Stimulated activated CD8-positive, alpha-beta memory T cell treated with anti-CD3 and anti-CD28 coated beads, Interleukin-4, amount 100 ng/mL, for 48 hours (primary cell): ENCODE measurements around the gene MPZL3.
A peak's percentile ranks its signal among the peaks of the same experiment; 100 is the strongest.

ENCODE experiments used
- DNase-seq: peaks from one replicate; pipeline ENCODE4 v3.0.0-alpha.2; 2020

The MPZL3 gene

GRCh38 chr11:118263695-118264568 is 11.8 kb upstream of the MPZL3 start, which contains the start of gene MPZL2:
MPZL2 (minus strand) TSS chr11:118264297; CDS start chr11:118264153, 144 bp downstream.
- DNase-seq = peak; percentile 54

GRCh38 chr11:118263112-118263511 is 10.9 kb upstream of the MPZL3 start:
- DNase-seq = no peak

DNA sequence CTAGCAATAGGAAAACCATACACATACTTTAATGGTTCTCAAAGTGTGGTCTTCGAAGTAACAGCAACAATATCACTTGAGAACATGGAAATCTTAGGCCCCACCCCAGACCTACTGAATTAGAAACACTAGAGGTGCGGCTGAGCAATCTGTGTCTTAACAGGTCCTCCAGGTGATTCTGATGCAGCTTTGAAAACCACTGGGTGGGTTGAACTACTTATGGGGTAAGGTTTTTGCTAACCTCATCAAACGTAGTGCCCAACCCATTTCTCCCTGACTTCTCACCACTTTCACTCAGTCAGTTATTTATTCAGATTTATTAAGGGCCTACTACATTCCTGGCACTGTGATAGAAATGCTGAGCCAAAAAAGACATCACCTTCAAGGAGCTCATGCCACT is 8.2 kb upstream of the MPZL3 start:
- DNase-seq = no peak

DNA sequence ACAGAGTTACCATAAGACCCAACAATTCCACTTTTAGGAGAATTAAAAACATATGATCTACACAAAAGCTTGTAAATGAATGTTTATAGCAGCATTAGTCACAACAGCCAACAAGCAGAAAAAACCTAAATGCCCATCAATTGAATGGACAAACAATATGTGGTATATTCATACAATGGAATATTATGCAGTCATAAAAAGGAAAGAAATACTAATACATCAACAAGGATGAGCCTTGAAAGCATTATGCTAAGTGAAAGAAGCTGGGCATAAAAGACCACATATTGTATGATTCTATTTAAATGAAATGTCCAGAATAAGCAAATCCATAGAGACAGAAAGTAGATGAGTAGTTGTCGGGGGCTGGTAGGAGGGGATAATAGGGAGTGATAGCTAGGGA is 7.0 kb upstream of the MPZL3 start:
- DNase-seq = no peak

DNA sequence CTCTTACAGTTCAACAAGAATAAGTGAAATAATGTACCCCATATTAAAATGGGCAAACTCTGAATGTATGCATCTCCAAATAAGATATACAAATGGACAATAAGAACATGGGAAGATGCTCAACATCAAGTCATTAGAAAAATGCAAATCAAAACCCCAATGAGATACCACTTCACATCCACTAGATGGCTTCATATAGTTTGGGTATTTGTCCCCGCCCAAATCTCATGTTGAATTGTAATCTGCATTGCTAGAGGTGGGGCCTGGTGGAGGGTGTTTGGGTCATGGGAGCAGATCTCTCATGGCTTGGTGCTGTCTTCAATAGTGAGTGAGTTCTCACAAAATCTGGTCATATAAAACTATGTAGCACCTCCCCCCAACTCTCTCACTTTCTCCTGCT is 6.2 kb upstream of the MPZL3 start:
- DNase-seq = no peak

- no peak for DNase-seq
These were observed 523 bp upstream of the MPZL3 start for GRCh38 chr11:118252688-118253087.

DNA sequence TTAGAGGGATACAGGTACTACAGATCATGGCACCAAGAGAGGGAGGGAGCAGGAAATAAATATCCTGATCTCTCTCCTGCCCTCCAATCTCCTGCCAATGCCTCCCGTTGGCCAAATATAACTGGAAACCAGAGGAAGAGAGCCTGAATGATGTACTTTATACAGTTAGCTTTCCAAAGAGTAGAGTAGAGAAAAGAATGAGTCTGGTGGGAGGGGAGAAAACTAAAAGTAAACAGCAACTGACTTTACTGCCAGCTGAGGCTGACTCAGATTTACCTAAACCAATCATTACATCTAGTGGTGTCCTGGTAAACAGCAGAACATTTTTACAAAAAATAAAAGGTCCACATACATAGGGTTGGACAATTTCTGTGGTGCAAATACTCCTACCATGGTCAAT is 5.1 kb downstream of the MPZL3 start:
- DNase-seq = no peak

GRCh38 chr11:118245936-118246562 is 6.1 kb downstream of the MPZL3 start:
- DNase-seq = no peak

DNA sequence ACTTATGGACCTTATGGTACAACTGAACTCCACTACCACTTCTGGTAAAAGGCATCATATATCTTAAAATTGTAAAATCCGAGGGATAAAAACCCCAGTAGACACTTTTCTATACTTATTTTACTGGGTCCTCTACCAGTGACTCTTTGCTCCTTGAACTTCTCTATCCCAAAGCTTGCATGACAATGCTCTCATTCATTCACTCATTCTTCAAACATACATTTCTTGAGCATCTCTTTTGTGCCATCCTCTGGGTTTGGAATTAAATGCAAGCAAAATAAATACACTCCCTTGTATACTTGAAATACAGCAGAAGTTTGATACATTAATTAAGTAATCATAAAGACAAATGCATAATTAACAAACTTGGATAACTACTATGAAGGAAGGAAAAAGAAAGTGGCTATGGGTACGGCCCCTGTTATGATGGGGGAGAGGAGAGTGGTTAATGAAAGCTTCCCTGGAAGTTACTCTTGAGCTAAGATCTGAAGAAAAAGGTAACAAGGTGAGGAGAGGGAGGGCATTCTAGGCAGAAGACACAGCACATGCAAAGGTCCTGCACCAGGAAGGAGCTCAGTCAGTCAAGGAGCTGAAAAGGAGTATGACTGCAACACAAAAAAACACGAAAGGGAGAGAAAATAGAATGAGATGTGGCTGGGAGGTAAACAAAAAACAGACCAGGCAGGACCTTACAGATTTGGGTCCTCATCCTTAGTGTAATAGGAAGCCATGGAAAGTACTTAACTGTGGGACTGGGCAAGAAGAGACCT is 8.0 kb downstream of the MPZL3 start:
- no peak for DNase-seq

DNA sequence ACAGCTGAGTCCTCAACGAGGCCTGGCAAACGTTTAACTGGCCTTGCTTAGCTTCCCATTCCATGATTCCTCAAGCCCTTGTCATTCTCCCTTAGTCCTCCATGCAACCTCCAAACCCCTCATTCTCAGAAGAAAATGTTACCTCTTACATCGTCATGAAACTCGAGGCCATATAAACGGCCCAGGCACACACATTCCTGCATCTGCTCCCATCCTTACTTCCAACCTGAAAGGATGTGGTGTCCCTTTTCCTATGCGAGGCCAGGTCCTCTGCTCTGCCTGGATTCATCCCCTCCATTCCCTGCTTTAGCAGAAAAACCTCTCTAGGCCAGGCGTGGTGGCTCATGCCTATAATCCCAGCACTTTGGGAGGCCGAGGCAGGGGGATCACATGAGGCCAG is 9.0 kb downstream of the MPZL3 start:
- DNase-seq = no peak

DNA sequence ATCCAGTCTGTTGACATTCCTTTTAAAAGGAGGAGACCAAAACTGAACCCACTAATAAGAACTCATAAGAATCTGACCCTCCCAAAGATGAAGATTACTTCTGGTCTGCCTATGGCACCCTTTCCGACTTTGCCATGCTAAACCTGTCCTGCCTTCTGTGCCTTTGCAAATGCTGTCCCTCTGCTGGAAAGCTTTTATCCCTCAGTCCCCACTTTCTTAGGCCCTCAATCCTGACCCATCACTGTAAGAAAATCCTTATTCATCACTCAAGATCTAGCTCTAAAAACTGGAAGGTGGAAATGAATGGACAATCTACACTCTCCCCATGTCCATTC is 10.4 kb downstream of the MPZL3 start:
- DNase-seq = no peak

DNA sequence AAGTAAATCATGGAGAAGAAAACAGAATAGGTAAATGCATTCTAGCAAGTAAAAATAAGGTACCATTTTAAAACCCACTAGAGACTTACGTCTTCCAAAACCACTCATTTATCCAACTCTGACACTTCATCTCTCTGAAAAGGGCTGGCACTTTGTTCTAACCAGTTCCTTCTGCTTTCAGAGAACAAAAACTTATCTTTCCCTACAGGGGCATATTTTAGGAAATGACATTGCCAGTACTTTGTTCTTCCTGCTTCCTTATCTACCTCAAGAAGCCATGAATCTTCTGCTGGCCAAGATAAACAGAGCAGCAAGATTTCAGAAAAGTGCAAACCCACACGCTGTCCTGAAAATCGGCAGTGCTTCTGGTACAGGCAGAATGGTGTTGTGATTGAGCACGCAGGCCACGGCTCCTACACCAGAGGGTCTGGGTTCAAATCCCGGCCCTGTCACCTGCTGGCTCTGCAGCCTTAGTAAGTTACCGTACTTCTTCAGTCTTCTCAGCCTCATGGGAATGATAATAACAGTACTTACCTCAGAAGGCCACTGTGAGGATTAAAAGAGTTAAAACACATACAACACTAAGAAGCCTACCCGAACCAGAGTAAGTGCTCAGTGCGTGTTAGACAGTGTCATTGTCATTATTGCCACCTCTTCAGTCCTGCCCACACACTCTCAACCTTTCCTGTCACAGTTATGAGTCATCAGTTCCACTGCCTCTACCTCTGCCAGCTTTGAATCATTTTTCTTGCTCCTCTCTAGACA is 11.0 kb downstream of the MPZL3 start:
- DNase-seq = peak; percentile 75

- DNase-seq = no peak
These were observed 12.5 kb downstream of the MPZL3 start for GRCh38 chr11:118239509-118240205.

DNA sequence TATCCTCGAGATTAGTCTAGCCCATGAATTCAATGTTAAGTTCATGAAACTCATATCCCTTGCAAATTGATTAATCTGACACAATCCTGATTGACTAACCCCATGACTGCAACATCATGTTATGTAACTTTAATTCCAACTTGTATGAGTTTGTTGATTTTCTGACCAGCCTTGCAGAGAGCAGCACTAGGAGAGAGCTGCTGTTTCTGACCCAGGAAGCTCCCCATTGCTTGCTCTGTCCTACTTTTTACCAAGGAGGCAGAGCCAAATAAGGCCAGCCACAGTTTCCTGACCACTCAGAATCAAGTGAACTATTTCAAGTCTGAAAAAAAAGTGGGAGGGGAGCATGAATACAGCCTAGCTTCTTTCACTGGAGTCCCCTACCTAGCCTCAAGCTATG is 13.2 kb downstream of the MPZL3 start:
- DNase-seq = no peak

DNA sequence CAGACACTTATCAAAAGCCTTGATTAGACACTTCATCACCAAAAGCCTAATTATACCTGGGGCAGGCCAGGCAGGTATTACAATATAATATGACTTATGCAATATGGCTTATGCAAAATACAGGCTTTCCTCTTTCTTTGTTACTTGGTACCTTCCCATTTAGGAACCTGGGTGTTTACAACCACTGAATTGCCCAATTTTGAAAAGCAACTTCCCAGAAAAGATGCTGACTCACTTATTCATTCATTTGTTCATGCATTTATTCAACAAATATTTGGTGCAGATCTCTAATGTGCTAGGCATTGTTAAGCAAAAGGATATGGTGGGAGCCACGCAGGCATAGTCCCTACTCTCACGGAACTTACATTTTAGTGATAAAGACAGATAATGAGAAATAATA is 13.7 kb downstream of the MPZL3 start:
- no peak for DNase-seq

- no peak for DNase-seq
These were observed 16.0 kb downstream of the MPZL3 start for GRCh38 chr11:118236170-118236569.

DNA sequence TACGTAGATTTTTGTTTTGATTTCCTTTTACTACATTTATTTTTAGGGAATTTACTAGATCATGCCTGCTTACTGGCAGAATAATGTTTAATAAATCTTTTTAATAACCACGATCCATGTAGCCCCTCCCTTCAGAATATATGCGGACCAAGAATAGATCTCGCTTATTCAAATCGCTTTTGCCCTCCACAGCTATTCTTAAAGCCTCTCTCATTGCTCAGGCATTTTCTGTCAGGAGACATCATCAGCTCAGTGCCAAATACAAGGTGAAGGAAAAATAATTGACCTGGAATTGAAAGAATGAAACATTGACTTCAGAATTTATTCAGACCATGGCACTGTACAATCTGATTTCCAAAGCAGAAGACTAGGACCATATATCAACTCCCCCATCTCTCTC is 17.3 kb downstream of the MPZL3 start:
- no peak for DNase-seq

DNA sequence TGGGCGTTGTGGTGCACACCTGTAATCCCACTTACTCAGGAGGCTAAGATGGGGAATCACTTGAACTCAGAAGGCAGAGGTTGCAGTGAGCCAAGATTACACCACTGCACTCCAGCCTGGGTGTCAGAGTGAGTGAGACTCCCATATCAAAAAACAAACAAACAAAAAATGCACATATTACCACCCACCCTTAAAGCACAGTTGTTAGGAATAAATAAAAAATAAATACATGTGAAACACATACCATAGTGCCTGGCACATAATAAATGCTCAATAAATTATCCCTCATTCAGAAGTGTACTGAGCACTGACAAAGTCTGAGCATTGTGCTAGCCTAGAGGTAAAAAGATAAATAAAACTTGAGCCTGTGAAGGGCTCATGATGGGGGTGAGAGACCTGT is 18.3 kb downstream of the MPZL3 start:
- DNase-seq = no peak

DNA sequence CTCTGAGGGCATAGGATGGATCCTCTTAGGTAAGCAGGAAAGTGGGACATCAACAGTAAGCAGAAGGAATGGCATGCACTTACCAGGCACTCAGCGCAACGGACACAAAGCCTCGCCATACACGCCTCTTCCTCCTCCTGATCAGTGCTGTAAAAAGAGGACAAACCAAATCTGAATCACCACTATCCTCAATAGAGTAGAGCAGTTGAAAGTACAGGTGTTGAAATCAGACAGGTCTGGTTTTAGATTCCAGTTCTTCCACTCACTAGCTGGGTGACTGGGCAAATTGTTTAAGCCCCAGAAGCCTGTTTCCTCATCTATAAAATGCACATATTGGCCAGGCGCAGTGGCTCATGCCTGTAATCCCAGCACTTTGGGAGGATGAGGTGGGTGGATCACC is 18.8 kb downstream of the MPZL3 start:
- DNase-seq = no peak

DNA sequence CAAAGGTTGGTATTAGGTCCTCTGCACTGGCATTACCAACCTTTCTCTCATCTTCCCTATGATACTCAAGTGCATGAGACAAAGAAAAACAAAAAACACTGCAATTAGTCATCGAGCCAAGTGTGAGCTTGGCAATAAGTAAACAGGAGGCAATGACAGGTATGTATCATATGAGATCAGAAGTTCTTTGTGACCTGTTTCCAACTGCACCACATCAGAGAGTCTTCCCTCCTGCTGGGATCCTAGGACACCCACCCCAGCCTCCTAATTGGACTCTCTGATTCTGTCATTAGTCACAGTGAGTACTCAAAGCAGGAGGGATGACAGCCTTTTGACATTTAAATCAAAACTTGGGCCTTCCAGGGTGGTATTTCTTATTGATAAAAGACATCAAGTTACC is 19.5 kb downstream of the MPZL3 start:
- DNase-seq = peak; percentile 64

DNA sequence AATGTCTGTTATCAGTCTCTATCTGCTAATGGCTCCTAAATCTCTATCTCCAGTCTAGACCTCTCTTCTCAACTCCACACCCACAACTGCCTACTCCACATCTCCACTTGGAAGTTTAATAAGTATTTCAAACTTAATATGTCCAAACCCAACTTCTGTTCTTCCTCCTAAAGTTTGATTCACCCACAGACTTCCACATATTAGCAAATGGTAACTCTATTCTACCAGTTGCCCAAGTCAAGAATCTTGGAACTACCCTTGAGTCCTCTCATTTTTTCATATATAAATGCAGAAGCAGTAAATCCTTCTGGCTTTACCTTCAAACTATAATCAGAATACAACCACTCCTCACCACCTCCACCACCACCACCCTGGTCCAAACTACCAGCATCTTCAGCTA is 20.7 kb downstream of the MPZL3 start:
- DNase-seq = no peak

- no peak for DNase-seq
These were observed 22.1 kb downstream of the MPZL3 start for GRCh38 chr11:118230088-118230487.
